K562 (cell line): ENCODE measurements around the gene BCL6B. TPM values are rescaled to one million over a fixed set of nuclear protein-coding genes. Genes with fewer than 3 reads are reported as not detected.

Source experiments
- NR4A1 ChIP-seq, 2 experiments: fragments of 250-450 bp in 1 of 2; fragments of 450-650 bp in 1 of 2; sonication (Bioruptor Pico) in 1 of 2; IDR thresholded peaks; 2 replicates each; pipeline versions ENCODE4 v1.4.0 to v1.6.1; 2016 to 2020; ENCODE audit warnings: mild to moderate bottlenecking in 2 of 2, missing compliant biosample characterization in 1 of 2, missing genetic modification characterization in 1 of 2, moderate library complexity in 1 of 2
- POLR2A ChIP-seq: fragments of 450-650 bp; conservative IDR thresholded peaks from 2 replicates; pipeline ENCODE4 v1.6.1; 2016
- SMARCE1 ChIP-seq: fragments of 450-650 bp; IDR thresholded peaks from 2 replicates; pipeline ENCODE4 v1.7.1; 2016; ENCODE audit warnings: mild to moderate bottlenecking
- polyA plus RNA-seq, 8 experiments: library from polyadenylated mRNA; depleted of rRNA in 4 of 8; stranded (reverse) in 5 of 8; unstranded in 3 of 8; fragments of >200 nt; fragmentation: Nextera tagmentation in 2 of 8; fragmentation: Illumina TruSeq in 1 of 8; extraction: Ambion mirVana in 2 of 8; extraction: Trizol in 1 of 8; gene quantifications; 2 replicates each; pipeline versions ENCODE4 v1.2.1 to v1.2.3, GENCODE V29; 2011 to 2014; ENCODE audit warnings: inconsistent platforms in 1 of 8, missing spikeins in 1 of 8
- total RNA-seq, 7 experiments: library from RNA; depleted of rRNA in 6 of 7; stranded (reverse); fragments of >200 nt in 6 of 7; fragmentation: Illumina TruSeq in 2 of 7; extraction: Trizol in 2 of 7; gene quantifications; 2 replicates each; pipeline versions ENCODE4 v1.2.1 to v1.2.3, GENCODE V29; 2011 to 2021; ENCODE audit warnings: low replicate concordance in 1 of 7
- TF ChIP-seq, protein P1 (sequence below): fragments of 450-650 bp; IDR thresholded peaks from 2 replicates; pipeline ENCODE4 v1.7.0; 2016; ENCODE audit warnings: borderline replicate concordance
- TF ChIP-seq, protein P2 (sequence below): fragments of 450-650 bp; formaldehyde crosslinking; IDR thresholded peaks from 2 replicates; pipeline ENCODE4 v1.4.0; 2022; ENCODE audit warnings: mild to moderate bottlenecking, moderate library complexity
- TF ChIP-seq, protein P3 (sequence below), 2 experiments: fragments of 450-650 bp in 1 of 2; sonication (generic) in 1 of 2; formaldehyde crosslinking in 1 of 2; IDR thresholded peaks; 2 replicates each; pipeline versions ENCODE4 v1.7.1 to v1.9.0; 2016 to 2022; ENCODE audit warnings: inconsistent platforms in 1 of 2, mild to moderate bottlenecking in 1 of 2, missing genetic modification reagents in 1 of 2

BCL6B gene
- total and polyA plus RNA-seq, 9 of the 15 experiments (the other 6 are each of a cell fraction or from before 2014, with no cell fraction given): 0.89 to 5.0 (median 3.6) TPM

DNA sequence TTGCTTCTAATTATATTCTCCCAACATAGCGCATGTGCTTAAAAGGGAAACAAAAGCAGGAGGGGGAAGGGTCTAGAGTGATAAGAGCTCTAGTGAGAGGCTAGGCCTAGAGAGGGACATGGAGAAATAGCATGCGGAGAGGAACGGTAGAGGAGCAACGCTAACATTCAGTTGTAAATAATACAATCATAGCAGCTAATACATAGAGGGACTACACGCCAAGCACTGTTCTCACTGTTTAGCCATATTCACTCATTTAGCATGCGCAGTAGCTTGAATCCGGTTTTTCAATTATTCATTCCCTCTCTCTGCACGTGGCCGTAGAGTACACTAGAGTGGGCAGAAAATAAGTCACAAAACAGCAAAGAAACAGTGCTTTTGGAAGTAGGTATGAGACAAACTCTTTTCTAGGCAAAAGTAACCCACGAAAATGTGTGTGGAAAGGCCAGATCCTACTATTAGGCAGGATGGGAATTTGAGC lies 28.7 kb upstream of the BCL6B start (continued):
- TF ChIP-seq, protein P1, sequence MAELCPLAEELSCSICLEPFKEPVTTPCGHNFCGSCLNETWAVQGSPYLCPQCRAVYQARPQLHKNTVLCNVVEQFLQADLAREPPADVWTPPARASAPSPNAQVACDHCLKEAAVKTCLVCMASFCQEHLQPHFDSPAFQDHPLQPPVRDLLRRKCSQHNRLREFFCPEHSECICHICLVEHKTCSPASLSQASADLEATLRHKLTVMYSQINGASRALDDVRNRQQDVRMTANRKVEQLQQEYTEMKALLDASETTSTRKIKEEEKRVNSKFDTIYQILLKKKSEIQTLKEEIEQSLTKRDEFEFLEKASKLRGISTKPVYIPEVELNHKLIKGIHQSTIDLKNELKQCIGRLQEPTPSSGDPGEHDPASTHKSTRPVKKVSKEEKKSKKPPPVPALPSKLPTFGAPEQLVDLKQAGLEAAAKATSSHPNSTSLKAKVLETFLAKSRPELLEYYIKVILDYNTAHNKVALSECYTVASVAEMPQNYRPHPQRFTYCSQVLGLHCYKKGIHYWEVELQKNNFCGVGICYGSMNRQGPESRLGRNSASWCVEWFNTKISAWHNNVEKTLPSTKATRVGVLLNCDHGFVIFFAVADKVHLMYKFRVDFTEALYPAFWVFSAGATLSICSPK: no peak
- TF ChIP-seq NR4A1 (CRISPR knock-in tag; IDR thresholded peaks at IDR 0.05) (no peak), NR4A1 (tag; IDR thresholded peaks at IDR 0.05) (peak; percentile 76; the same call in 1 of the 2 replicates), POLR2A (0 out of 2 replicates have a peak, but pooled peaks have one; percentile 36), SMARCE1 (peak; percentile 22; the same call in 1 of the 2 replicates)
- TF ChIP-seq, protein P2, sequence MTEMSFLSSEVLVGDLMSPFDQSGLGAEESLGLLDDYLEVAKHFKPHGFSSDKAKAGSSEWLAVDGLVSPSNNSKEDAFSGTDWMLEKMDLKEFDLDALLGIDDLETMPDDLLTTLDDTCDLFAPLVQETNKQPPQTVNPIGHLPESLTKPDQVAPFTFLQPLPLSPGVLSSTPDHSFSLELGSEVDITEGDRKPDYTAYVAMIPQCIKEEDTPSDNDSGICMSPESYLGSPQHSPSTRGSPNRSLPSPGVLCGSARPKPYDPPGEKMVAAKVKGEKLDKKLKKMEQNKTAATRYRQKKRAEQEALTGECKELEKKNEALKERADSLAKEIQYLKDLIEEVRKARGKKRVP (CRISPR knock-in tag): 0 out of 2 replicates have a peak, but pooled peaks have one; percentile 9
- TF ChIP-seq, protein P3, sequence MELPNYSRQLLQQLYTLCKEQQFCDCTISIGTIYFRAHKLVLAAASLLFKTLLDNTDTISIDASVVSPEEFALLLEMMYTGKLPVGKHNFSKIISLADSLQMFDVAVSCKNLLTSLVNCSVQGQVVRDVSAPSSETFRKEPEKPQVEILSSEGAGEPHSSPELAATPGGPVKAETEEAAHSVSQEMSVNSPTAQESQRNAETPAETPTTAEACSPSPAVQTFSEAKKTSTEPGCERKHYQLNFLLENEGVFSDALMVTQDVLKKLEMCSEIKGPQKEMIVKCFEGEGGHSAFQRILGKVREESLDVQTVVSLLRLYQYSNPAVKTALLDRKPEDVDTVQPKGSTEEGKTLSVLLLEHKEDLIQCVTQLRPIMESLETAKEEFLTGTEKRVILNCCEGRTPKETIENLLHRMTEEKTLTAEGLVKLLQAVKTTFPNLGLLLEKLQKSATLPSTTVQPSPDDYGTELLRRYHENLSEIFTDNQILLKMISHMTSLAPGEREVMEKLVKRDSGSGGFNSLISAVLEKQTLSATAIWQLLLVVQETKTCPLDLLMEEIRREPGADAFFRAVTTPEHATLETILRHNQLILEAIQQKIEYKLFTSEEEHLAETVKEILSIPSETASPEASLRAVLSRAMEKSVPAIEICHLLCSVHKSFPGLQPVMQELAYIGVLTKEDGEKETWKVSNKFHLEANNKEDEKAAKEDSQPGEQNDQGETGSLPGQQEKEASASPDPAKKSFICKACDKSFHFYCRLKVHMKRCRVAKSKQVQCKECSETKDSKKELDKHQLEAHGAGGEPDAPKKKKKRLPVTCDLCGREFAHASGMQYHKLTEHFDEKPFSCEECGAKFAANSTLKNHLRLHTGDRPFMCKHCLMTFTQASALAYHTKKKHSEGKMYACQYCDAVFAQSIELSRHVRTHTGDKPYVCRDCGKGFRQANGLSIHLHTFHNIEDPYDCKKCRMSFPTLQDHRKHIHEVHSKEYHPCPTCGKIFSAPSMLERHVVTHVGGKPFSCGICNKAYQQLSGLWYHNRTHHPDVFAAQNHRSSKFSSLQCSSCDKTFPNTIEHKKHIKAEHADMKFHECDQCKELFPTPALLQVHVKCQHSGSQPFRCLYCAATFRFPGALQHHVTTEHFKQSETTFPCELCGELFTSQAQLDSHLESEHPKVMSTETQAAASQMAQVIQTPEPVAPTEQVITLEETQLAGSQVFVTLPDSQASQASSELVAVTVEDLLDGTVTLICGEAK (IDR thresholded peaks at IDR 0.05): 0 out of 2 replicates have a peak, but pooled peaks have one; percentile 17
- TF ChIP-seq, protein P3 (CRISPR knock-in tag; IDR thresholded peaks at IDR 0.05): no peak
